SH-SY5Y (cell line): ENCODE data around the gene SATB1.

Source experiments
- GATA2 ChIP-seq: IDR thresholded peaks from 2 replicates; pipeline ENCODE4 v1.6.1; 2011; ENCODE audit warnings: mild to moderate bottlenecking, low read depth, low read length
- GATA3 ChIP-seq: IDR thresholded peaks from 2 replicates; pipeline ENCODE4 v1.6.1; 2011; ENCODE audit warnings: low read depth, mild to moderate bottlenecking, low read length, moderate library complexity

The SATB1 gene

DNA sequence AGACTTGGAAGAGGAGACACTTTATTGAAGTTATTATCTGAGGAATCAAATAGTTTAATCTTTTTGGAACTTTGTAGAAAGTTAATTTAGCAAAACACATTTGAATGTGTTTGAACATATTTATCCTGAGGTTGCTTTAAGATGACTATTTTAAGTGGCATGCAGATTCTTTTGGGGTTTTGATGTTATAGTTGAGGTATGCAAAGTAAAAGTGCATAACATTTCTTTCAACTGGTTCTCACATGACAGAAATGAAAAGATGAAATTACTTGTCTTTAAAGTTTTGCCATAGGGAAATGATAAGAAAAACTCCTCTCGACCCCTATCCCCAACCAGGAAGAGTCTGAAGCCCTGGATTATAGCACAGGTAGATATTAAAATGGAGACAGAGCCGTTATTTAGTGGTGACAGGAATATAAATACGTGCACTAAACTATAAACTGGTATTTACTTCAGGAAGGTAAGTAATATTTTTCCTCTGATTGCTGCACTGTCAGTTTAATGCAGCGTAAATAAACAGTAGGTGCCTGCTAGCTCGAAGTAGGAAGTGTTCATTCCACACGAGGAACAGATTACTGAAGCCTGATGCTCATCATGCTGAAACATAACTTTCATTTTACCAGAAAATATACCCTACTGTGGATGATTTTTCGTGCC lies 15.1 kb upstream of the SATB1 start:
- TF ChIP-seq GATA2 (no peak), GATA3 (no peak)

DNA sequence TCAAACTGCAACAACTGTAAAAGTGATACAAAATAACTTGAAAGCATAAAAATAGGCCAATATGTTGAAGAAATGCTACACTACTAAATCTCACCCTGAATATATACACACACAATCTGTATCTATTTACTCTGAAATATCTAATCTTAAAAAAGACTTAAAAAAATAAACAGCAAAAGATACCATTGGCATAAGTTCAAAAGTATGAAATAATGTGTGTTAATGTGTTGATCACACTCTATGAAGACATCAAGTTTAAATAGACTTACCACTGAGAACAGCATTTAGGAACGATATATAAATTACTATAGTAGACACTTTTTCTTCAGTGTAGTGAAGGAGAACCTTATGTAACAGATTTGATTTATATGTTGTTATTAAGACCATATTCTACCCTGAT lies 14.1 kb upstream of the SATB1 start:
- TF ChIP-seq GATA3: no peak

DNA sequence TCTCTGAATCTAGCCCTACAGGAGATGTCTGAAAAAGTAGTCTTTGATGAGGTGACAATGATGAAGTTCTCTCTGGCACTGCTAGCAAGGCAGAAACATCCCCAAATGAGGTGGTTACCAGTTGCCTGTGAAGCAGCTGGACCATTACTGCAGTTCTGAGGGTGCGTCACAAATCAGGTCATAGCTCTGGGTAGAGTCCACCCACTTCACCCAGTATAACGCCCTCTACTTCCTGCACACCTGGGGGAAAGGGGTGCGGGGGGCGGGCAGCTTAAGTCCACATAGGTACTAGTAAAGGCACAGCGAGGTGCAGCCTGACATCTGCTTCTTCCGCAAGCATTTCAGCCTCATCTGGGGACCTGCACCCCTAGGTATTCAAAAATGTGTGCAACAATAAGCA lies 13.4 kb upstream of the SATB1 start:
- TF ChIP-seq GATA3: no peak

DNA sequence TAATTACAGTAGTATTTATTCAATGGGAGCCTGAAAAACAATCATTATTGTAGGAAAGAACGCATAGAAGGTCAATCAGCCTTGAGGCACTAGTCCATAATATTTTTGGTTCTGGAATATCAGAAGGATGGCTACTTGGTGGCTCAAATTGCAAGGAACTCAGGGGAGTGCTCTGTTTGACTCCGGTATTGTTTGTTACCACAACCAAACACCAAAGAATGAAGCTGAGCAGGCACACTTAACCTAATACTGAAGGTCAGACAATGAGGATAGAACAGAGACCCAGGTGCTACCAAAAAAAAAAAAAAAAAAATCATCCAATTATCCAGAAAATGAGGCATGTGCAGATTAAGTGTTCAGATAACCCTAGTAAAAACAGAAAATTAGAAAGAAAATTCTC lies 11.1 kb upstream of the SATB1 start:
- TF ChIP-seq GATA3 (no peak), GATA2 (no peak)

DNA sequence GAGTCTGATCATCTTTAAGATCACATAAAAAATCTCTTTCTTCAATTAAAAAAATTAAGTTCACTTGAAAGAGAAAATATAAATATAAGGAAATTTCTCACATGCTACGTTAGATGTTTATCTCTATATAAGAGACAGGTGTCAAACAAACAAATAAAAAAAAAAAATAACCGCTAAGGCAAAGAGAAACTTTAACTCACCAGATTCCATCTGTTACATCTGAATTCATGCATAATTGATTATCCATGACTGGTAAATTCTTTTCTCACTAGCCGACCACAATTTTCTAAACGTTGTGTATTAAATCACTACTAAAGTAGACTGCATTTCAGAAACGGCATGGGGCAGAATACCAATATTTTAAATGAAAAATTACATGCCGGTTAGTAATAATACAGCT lies 9.6 kb upstream of the SATB1 start:
- TF ChIP-seq GATA2 (no peak), GATA3 (no peak)

DNA sequence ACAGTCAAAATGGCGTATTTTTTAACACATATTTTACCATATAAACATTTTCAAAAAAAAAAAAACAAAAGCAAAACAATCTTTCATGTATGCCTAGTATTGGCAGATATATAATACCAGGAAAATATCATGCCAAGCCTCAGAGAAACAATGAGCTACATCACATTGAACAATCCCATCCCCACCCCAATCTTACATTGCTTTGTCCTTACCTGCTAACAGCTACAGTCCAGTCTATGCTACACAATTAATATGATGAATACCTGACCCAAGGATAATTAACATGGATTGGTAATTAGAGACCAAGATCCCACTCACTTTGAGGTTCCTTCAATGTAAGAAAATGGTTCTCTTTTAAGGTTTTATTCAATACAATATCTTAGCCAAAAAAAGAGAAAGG lies 7.6 kb upstream of the SATB1 start:
- TF ChIP-seq GATA2 (no peak), GATA3 (no peak)

DNA sequence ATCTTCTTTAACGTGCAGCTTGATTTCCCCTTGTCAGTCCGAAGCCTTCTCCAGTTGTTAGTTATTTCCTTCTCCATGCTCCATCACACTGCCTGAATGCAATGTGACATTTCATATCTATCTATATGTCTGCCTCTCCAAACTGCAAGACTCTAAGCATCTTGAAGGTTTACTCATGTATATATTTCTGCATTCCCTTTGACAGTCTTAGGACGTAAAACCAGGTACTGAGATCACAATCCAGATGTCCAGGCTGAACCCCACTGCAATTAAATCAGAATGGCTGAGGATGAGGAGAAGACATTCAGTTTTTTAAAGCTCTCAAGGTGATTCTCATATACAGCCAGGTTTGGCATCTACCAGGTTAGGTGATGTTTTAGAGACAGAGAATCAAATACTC lies 6.1 kb upstream of the SATB1 start:
- TF ChIP-seq GATA3 (no peak), GATA2 (no peak)

DNA sequence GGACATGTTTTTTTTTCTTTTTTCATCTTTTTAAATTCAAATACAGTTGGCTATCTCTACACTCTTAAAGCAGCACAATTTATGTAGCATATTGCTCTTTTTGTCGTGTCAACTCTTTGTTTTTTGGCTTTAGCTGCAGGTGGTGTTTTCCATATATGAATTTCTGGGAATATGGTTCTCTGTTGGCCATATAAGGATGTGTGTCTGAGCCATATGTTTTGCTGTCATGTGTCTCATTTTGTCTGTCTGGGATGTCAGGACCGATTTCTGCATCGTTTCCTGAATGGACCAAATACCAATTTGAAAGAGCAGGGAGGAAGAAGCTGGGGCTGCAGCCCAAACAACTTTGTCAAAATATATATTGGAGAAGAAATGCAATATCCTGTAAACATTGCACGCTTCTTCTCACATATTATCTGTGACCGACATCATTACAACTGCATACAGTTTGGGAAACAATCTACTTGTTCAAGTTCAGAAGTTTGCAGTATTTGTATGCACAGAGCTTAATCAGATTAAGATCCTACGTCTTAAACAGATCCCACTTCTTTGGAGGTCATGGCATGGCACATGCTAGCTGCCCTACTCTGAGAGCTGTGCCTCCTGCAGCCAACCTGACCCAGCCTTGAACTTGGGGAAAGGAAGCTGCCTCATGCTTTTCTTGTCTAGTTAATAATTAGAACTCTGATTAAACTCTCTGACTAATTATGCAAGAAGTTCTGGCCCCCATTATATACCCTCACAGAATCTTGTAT lies 4.0 kb upstream of the SATB1 start:
- TF ChIP-seq GATA2: no peak
- no peak for TF ChIP-seq GATA3

DNA sequence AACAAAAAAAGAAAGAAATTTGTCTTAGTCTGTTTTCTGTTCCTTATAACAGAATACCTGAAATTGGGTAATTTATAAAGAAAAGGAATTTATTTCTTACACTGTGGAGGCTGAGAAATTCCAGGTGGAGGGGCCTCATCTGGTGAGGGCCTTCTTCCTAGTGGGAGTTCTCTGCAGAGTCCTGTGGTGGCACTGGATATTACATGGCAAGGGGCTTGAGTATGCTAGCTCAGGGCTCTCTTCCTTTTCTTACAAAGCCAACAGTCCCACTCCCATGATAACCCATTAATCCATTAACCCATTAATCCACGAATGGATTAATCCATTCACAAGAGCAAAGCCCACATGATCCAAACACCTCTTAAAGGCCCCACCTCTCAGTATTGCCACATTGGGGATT lies 2.9 kb upstream of the SATB1 start:
- TF ChIP-seq GATA2: no peak
- no peak for TF ChIP-seq GATA3

DNA sequence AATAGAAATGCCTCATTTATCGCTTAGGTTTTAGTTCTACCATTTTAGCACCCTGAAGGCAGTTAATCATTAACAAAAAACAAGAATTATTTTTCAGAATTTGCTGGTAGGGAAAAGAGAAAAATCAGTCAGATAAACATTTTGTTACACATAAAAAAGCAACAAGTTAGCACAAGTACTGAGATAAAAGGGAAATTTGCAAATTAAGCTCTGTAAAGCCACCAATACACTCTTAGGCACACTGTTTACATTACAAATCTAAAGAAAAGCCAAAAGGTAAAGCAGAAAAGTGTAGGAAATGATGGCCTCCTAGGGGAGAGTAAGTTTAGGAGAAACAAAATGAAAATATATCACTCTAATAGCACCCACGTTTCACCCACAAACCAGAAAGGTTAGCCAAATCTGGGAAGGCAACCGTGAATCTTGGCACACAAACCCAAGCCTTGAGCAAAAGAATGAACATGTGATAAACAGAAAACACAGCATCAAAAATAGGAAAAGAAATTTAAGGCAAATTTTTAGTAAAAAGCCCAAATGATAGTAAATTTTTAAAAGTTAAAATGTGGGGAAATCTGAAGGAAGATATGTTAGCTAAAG lies 1.6 kb upstream of the SATB1 start:
- TF ChIP-seq GATA2: no peak
- TF ChIP-seq GATA3: no peak

DNA sequence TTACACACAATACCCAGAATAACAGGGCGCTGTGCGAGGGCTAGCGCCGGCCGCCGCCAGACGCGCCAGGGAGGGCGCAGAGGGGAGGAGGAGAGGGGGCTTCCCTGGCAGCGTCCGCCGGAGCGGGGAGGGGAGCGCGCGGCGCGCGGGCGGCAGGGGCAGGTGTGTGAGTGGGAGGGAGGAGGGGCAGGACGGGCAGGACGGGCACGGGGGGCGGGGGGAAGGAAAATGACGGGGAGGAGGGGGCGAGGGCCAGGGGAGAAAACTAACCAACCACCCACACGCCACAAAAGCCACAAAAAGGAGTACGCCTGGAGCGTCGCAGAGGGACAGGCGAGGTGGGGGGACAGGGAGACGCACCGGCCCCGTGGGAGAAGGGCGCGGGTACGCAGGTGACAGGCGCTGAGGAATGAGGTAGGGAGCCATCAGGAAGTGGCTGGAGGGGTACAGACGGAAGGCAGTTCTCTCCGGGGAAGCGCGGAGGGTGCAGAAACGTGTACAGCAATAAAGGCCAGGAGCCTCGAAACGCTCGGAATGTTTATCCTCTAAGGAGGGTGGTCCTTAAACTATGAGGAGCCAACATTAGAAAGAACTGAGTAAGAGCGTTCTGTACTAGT lies 610 bp upstream of the SATB1 start:
- TF ChIP-seq GATA2 (no peak), GATA3 (no peak)

DNA sequence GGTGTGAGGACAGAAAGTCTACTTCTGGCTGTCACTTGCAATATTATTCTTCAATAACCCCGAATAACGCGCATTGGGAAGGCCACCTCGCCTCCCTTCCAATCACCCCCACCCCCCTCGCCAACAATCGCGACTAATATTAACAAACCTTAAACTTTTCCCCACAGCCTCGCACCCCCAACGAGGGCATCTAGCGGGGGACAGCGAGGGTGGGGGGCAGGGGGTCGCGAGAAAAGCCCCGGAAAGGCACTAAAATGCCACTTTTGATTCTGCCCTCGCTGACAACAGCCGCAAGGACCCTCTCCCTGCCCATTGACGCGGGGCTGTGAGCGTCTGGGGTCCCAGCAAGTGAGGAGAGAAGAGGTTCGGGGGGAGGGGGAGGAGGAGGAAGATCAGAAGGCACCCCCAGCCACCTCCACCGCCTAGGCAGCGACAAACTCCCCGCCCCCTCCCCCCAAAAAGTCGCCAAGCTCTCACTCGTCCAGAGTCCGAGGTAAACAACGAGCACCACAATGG lies 868 bp downstream of the SATB1 start:
- TF ChIP-seq GATA3: no peak
- TF ChIP-seq GATA2: no peak

DNA sequence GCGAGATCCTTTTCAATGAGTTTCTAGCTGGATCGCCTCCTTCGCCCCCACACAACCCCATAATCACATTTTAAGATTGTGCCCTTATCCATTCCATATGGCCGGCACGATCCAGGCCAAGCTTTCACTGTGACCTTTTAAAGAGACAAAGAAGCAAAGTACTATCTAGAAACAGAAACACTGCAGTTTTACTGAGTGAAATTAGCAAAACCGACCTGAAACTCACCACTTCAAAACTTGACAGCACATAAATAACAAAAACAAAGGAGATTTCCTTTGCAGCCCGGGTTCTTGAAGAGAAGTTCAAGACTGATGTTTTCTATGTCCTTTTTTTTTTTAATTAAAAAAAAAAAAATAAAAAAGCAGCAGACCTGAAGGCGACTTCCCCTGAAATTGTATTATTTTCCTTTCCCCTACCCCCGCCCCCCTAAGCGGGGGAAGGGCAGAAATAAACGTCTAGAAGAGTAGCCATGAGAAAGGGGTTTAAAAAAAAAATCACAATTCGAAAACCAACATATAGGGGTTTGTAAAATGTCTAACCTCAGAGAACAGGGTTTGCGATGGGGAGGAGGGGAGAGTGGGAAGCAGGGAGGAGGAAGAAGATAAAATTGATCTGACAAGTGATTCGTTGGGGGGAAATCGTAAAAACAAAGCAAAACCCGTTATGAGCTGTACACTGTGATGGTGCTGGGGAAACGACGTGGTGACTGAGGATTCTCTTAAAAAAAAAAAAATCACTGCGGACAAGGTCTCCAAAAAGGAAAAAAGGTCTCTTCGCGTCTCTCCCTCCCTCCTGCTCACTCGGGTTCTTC lies 1.5 kb downstream of the SATB1 start:
- TF ChIP-seq GATA3: no peak
- no peak for TF ChIP-seq GATA2

DNA sequence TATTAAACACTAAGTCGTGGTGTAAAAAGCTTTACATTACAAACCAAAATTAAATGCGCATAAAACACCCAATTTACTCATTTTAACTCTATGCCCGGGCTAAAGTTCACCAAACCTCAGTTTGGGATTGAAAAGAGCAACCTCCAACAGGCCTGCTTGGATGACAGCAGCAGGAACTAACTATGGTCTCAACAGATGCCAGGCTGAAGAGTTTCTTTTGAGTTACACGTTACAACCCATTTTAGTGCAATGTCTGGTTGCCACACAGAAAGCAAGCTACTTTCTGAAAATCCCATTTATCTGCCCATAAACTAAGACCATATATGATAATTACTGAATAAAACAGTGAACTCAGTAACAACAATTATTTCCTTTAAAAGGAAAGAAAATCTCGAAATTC lies 2.2 kb downstream of the SATB1 start:
- TF ChIP-seq GATA2 (no peak), GATA3 (no peak)
